ENCODE data around the gene RPS28.
"Not testable (repeated sequence)": the region's sequence is repeated elsewhere in the genome, so short reads cannot be mapped to it uniquely, and the experiment has no call there.

RPS28 gene

DNA sequence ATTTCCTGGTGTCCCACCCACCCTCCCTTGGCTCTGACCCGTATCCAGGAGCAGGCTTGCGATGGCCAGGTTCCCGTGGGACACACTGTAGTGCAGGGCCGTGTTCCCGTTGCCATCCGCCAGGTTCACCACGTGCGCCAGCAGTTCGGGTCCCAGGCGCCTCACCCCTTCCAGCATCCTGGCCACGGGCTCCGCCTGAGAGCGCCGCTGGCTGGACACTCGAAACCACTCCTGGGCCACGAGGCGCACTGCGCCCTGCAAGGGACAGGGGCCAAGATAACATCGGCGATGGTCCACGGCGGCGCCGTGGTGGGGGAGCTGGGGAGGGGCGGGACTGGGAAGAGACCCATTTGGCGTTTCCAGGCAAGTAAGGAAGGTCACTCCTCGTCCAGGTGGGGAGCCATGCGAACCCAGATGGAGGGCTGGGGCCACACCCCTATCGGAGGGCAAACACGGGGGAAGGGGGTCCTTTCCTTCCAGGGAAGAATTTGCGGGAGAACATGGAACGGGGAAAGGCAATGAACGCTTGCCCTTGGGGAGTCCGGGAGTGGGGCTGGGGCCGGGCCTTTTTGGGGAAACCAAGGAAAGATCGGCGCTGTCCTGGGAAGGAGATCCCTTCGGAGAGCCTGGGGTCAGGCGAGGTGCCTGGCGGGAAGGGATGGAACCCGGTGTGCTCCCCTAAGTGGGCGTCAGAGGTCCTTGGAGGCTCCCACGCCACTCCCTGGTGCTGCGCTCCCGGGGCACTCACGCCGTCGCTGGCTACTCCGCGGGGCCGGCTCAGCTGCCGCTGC is 11.9 kb downstream of the RPS28 start:
- Mint-ChIP-seq H3K9me3 (ENCODE audit: low read depth) (no peaks in the 10 kb centered on the region), H3K4me1 (ENCODE audit: low read depth) (peaks cover 3% of the 10 kb centered on the region), H3K27me3 (peaks cover 9% of the 10 kb centered on the region), H3K36me3 (no peaks in the 10 kb centered on the region), H3K27ac (no peak overlapping the region), H3K4me3 (no peak overlapping the region)

GRCh38 chr19:8333767-8334457 is 12.6 kb downstream of the RPS28 start:
- peaks cover under 1% of the 10 kb centered on the region for H3K36me3 Mint-ChIP-seq
- no peaks in the 10 kb centered on the region for H3K9me3 Mint-ChIP-seq (ENCODE audit: low read depth)
- peak overlapping the region; percentile 35 for H3K4me3 Mint-ChIP-seq
- peaks cover 13% of the 10 kb centered on the region for H3K27me3 Mint-ChIP-seq
- H3K27ac Mint-ChIP-seq: no peak overlapping the region
- peaks cover 3% of the 10 kb centered on the region for H3K4me1 Mint-ChIP-seq (ENCODE audit: low read depth)

DNA sequence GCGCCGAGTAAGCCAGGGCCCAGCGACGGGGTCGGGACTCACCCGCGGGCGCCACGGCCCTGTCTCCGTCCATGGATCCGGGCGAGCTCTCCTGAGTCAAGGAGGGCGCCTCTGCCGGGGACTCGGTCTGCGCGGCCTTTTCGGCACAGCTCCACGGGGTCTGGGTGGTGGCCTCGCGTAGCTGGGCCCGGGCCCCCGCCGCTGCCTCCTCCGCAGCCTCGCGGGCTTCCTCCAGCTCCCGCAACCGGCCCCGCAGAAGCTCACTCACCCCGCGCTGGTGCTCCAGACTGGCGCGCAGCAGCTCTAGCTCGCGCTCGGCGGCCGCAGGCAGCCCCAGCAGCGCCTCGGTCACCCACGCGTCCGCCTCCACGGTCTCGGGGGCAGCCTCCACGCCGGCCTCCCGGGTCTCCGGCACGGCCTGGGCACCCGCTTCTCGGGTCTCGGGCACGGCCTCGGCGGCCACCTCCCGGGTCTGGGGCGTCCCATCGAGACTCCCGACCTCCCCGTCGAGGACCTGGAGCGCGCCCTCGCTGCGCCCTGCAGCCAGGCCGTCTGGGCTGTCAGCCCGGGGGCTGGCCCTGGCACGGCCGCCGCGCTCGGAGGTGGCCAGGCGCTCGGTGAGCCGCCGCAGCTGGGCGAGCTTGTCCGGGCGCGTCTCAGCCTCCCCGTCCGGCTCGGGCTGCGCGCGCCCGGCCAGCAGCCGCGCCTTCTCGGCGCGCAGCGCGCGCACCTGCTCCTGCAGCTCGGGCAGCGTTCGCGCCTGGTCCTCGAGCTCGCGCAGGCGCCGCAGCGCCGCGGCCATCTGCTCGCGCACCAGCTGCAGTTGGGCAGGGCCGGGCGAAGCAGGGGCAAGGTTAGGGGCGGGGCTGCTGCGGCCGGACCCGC is 13.4 kb downstream of the RPS28 start:
- Mint-ChIP-seq H3K4me3 (no peak overlapping the region), H3K27ac (no peak overlapping the region), H3K9me3 (ENCODE audit: low read depth) (no peaks in the 10 kb centered on the region), H3K36me3 (peaks cover 3% of the 10 kb centered on the region), H3K4me1 (ENCODE audit: low read depth) (peaks cover 3% of the 10 kb centered on the region), H3K27me3 (peaks cover 15% of the 10 kb centered on the region)

DNA sequence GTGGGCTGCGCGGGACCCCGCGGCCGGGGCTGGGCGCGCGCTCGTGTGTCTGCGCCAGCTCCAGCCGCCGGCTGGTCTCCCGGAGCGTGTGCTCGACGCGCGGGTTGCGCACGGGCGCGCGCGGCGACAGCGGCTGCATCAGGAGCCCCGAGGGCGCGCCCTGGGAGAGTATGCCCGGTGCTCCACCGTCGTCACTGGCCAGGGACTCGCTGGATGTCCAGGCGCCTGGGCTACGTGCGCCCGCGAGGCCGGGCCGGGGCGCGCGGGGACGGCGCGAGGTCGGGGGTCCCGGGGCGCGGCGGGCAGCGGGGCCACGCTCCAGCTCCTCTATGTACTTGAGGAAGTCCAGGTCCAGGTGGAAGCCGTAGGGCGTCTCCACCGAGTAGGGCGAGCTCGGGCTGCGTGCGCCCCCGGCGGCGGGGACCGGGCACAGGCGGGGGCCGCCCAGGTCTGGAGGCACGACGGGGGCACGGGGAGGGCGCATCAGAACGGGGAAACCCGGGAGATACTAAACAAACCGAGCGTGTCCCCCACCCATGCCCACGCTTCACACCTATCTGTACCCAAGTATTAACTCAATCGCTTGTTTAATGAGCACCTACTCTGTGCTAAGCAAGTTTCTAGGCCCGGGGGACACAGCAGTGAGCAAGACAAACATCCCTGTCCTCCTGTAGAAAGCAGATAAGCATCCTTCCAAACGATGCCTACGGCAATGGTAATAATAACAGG is 14.2 kb downstream of the RPS28 start:
- Mint-ChIP-seq H3K4me3 (peak overlapping the region; percentile 73), H3K27ac (no peak overlapping the region), H3K36me3 (peaks cover 3% of the 10 kb centered on the region), H3K27me3 (peaks cover 16% of the 10 kb centered on the region), H3K9me3 (ENCODE audit: low read depth) (no peaks in the 10 kb centered on the region), H3K4me1 (ENCODE audit: low read depth) (peaks cover 3% of the 10 kb centered on the region)

DNA sequence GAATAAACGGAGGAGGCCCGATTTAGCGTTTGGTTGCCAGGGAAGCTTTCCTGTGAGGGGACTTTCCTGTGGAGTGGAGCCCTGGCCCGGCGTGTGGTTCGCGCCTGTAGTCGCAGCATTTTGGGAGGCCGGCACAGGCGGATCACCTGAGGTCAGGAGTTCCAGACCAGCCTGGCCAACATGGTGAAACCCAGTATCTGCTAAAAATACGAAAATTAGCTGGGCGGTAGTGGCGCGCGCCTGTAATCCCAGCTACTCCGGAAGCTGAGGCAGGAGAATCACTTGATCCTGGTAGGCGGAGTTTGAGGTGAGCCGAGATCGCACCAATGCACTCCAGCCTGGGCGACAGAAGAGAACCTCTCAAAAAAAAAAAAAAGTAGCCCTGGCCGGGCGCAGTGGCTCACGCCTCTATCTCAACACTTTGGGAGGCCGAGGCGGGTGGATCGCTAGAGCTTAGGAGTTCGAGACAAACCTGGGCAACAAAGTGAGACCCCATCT is 14.8 kb downstream of the RPS28 start:
- Mint-ChIP-seq H3K27ac (no peak overlapping the region), H3K36me3 (peaks cover 3% of the 10 kb centered on the region), H3K27me3 (peaks cover 16% of the 10 kb centered on the region), H3K4me3 (peak overlapping the region; percentile 73), H3K9me3 (ENCODE audit: low read depth) (no peaks in the 10 kb centered on the region), H3K4me1 (ENCODE audit: low read depth) (peaks cover 4% of the 10 kb centered on the region)

GRCh38 chr19:8336660-8337059 is 15.4 kb downstream of the RPS28 start:
- Mint-ChIP-seq H3K9me3 (ENCODE audit: low read depth) (no peaks in the 10 kb centered on the region), H3K27me3 (peaks cover 16% of the 10 kb centered on the region)

GRCh38 chr19:8337728-8338127 is 16.4 kb downstream of the RPS28 start:
- Mint-ChIP-seq H3K27me3 (peaks cover 16% of the 10 kb centered on the region), H3K27ac (no peak overlapping the region), H3K36me3 (peaks cover 3% of the 10 kb centered on the region), H3K9me3 (ENCODE audit: low read depth) (no peaks in the 10 kb centered on the region), H3K4me1 (ENCODE audit: low read depth) (peaks cover 7% of the 10 kb centered on the region), H3K4me3 (no peak overlapping the region)

More at GRCh38 chr19:8336660-8337059, 15.4 kb downstream of the RPS28 start:
- peaks cover 6% of the 10 kb centered on the region for H3K4me1 Mint-ChIP-seq (ENCODE audit: low read depth)
- H3K4me3 Mint-ChIP-seq: no peak overlapping the region
- peaks cover 3% of the 10 kb centered on the region for H3K36me3 Mint-ChIP-seq
- no peak overlapping the region for H3K27ac Mint-ChIP-seq

- Mint-ChIP-seq H3K36me3 (peaks cover 3% of the 10 kb centered on the region), H3K27ac (no peak overlapping the region), H3K4me1 (ENCODE audit: low read depth) (peaks cover 13% of the 10 kb centered on the region), H3K9me3 (ENCODE audit: low read depth) (no peaks in the 10 kb centered on the region), H3K4me3 (no peak overlapping the region), H3K27me3 (peaks cover 16% of the 10 kb centered on the region)
These were observed 17.5 kb downstream of the RPS28 start for GRCh38 chr19:8338835-8339234.

DNA sequence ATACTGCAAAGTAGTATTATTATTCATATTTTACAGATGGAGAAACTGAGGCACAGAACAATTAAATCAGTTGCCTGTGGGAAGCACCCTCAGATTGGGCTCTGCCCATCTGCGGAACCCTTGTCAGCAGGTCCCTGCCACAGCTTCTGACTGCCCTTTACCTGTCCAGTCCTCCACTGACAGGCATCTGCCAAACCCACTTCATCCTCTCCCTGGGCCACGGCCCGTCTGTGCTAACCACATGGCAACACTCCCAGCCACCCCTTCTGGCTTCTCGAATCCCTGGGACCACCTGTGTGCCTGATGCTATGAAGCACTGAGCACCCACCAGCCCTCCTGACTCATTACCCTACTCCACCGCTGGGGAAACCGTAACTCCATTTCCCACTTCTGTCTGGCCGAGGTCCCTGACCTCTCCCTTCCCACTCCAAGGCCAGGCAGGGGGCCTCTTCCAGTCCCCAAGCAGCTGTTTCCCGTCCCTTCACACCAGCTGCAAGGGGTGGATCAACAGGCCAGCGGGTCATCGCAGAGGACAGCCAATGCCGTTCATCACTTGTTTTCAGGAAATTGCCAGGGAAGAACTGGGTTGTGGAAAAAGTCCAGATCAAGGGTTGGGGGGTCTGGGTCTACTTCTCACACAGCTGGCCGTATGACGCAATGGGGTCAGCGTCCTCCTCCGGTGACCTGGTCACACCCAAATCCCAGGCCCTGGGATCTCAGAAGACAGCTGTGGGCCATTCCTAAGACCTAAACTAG is 19.2 kb downstream of the RPS28 start:
- H3K4me1 Mint-ChIP-seq (ENCODE audit: low read depth): peaks cover 14% of the 10 kb centered on the region
- no peak overlapping the region for H3K4me3 Mint-ChIP-seq
- H3K9me3 Mint-ChIP-seq (ENCODE audit: low read depth): no peaks in the 10 kb centered on the region
- peaks cover 3% of the 10 kb centered on the region for H3K36me3 Mint-ChIP-seq
- H3K27ac Mint-ChIP-seq: no peak overlapping the region
- peaks cover 16% of the 10 kb centered on the region for H3K27me3 Mint-ChIP-seq

DNA sequence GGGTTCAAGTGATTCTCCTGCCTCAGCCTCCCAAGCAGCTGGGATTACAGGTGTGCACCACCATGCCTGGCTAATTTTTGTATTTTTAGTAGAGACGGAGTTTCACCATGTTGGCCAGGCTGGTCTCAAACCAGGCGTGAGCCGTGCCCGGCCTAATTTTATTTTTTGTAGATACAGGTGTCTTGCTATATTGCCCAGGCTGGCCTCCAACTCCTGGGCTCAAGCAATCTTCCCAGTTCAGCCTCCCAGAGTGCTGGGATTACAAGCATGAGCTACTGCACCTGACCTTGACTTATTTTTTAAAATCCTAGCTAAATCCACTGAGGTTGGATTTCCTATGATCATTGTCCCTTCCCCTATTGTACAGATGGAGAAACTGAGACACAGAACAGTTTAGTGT is 20.2 kb downstream of the RPS28 start:
- Mint-ChIP-seq H3K4me1 (ENCODE audit: low read depth) (peaks cover 11% of the 10 kb centered on the region), H3K4me3 (peak overlapping the region; percentile 51), H3K27me3 (peaks cover 13% of the 10 kb centered on the region)
- H3K9me3 Mint-ChIP-seq (ENCODE audit: low read depth); H3K27ac Mint-ChIP-seq; H3K36me3 Mint-ChIP-seq: not testable (repeated sequence)

DNA sequence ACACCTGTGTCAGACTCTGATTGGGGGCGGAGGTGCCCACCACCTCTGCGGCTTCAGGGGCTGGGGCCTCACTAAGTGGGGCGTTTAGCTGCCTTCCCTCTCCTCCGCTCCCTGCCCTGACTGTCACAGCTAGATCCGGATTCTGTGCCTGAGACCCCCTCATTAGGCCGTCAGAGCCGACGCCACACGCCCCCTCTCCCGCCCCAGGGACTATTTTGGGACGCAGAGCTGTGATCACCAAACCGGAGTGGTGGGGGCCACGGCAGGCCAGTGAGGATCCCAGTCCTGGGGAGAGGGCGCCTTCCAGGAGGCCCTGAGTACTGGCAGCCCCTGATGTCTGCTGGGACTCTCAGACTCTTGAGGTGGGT is 21.0 kb downstream of the RPS28 start:
- Mint-ChIP-seq H3K27me3 (peaks cover 10% of the 10 kb centered on the region), H3K4me3 (peak overlapping the region; percentile 51), H3K4me1 (ENCODE audit: low read depth) (peaks cover 11% of the 10 kb centered on the region), H3K36me3 (peaks cover 3% of the 10 kb centered on the region), H3K9me3 (ENCODE audit: low read depth) (no peaks in the 10 kb centered on the region), H3K27ac (no peak overlapping the region)

DNA sequence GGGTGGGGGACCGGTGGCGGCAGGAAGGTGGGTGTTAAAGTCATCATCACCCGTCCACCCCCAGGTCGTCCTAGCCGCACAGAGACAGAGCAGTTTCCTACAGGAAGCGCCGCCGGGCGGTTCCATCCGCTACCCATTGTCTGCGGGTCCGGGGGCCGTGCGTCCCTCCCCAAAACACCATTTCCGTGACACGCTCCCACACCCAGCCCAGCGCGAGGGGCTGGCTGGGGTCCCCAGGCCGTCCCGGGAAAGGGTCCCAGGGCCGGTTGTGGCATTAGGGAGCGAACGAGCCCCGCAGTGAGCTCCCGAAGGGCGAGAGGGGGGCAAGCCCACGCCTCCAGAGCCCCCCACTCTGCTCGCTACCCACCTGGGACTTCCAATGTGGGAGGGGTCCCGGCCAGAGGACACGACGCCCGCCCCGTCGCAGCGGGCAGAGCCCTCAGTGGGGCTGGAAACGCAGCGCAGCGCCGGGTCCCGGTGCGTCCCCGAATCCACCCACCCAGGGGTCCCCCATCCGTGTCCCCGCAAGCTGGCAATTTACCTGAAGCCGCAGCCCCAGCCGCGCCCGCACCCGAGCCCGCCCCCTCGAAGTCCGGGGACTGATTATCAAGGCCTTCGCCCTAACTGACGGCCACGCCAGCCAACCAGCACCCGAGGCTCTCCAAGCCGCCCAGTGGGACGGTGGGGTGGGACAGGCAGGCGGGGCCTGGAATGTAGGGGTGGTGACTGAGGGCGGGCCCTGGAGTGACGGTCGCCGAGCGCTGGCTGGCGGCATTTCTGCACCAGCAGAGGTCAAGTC is 21.6 kb downstream of the RPS28 start, which contains the start of gene KANK3:
KANK3 (minus strand) TSS at position 579 of the 799 bp plus-strand sequence. CDS start 5,434 bp downstream, outside the sequence.
- H3K27ac Mint-ChIP-seq: no peak within 1 kb of the TSS
- peaks cover 8% of the 10 kb centered on the region for H3K27me3 Mint-ChIP-seq
- H3K36me3 Mint-ChIP-seq: peaks cover 3% of the 10 kb centered on the region
- H3K4me3 Mint-ChIP-seq: peak within 1 kb of the TSS; percentile 77
- no peaks in the 10 kb centered on the region for H3K9me3 Mint-ChIP-seq (ENCODE audit: low read depth)
- H3K4me1 Mint-ChIP-seq (ENCODE audit: low read depth): peaks cover 11% of the 10 kb centered on the region

DNA sequence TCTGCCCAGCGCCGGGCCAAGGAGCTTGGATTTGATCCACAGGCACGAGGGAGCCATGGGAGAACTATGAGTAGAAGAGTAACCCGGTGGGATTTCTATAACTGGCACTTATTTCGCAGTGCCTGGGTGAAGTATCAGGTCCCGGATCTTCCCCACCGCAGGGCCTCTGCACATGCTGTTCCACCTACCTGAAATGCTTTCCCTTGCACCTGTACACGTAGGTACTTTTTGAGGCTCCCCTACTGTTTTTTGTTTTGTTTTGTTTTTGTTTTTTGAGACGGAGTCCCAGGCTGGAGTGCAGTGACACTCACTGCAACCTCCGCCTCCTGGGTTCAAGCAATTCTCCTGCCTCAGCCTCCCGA is 22.2 kb downstream of the RPS28 start:
- H3K36me3 Mint-ChIP-seq: peaks cover 3% of the 10 kb centered on the region
- H3K4me3 Mint-ChIP-seq: peak overlapping the region; percentile 77
- no peak overlapping the region for H3K27ac Mint-ChIP-seq
- H3K4me1 Mint-ChIP-seq (ENCODE audit: low read depth): peaks cover 11% of the 10 kb centered on the region
- H3K9me3 Mint-ChIP-seq (ENCODE audit: low read depth): no peaks in the 10 kb centered on the region
- peaks cover 5% of the 10 kb centered on the region for H3K27me3 Mint-ChIP-seq
